MM.1S (cell line): ENCODE results near the gene UBASH3A.
"Not testable (repeated sequence)": the region's sequence is repeated elsewhere in the genome, so short reads cannot be mapped to it uniquely, and the experiment has no call there.

Source experiments
- DNase-seq: peaks from one replicate; pipeline ENCODE4 v3.0.0-alpha.2; 2015
- H2AFZ ChIP-seq: fragments of 300-600 bp; sonication (generic); 2 replicates; pipeline ENCODE4 v1.6.0; 2016; ENCODE audit warnings: antibody characterized with exemption, low read length
- H3F3A ChIP-seq: fragments of 300-600 bp; sonication (generic); 2 replicates; pipeline ENCODE4 v1.6.1; 2016; ENCODE audit warnings: mild to moderate bottlenecking, antibody characterized with exemption, low read length, moderate library complexity, mixed read lengths; ENCODE audit not compliant: insufficient read depth
- H3K27ac ChIP-seq: fragments of 300-600 bp; sonication (generic); 2 replicates; pipeline ENCODE4 v1.5.1; 2016; ENCODE audit warnings: mild to moderate bottlenecking, low read length
- H3K27me3 ChIP-seq: fragments of 300-600 bp; sonication (generic); replicated peaks from 2 replicates; pipeline ENCODE4 v1.6.0; 2016; ENCODE audit warnings: low read length; ENCODE audit not compliant: insufficient read depth
- H3K36me3 ChIP-seq: fragments of 300-600 bp; sonication (generic); replicated peaks from 2 replicates; pipeline ENCODE4 v1.6.1; 2016; ENCODE audit warnings: mild to moderate bottlenecking, low read length, mixed read lengths; ENCODE audit not compliant: insufficient read depth
- H3K4me1 ChIP-seq: fragments of 300-600 bp; sonication (generic); 2 replicates; pipeline ENCODE4 v1.6.1; 2016; ENCODE audit warnings: low read length, mixed read lengths
- H3K4me2 ChIP-seq: fragments of 300-600 bp; sonication (generic); 2 replicates; pipeline ENCODE4 v1.6.0; 2016; ENCODE audit warnings: low read depth, low read length
- H3K4me3 ChIP-seq: fragments of 300-600 bp; sonication (generic); 2 replicates; pipeline ENCODE4 v1.5.1; 2016; ENCODE audit warnings: low read length, mixed read lengths
- H3K79me2 ChIP-seq: fragments of 300-600 bp; sonication (generic); 2 replicates; pipeline ENCODE4 v1.6.1; 2016; ENCODE audit warnings: mixed run types, low read length, mixed read lengths
- H3K9ac ChIP-seq: fragments of 300-600 bp; sonication (generic); 2 replicates; pipeline ENCODE4 v1.6.1; 2016; ENCODE audit warnings: low read length, mixed read lengths
- H3K9me2 ChIP-seq: fragments of 300-600 bp; sonication (generic); replicated peaks from 2 replicates; pipeline ENCODE4 v1.6.1; 2016; ENCODE audit warnings: mild to moderate bottlenecking, low read length, mixed read lengths; ENCODE audit not compliant: insufficient read depth
- H3K9me3 ChIP-seq: fragments of 300-600 bp; sonication (generic); replicated peaks from 2 replicates; pipeline ENCODE4 v1.6.1; 2016; ENCODE audit warnings: mild to moderate bottlenecking, low read length, mixed read lengths; ENCODE audit not compliant: insufficient read depth
- H4K20me1 ChIP-seq: fragments of 300-600 bp; sonication (generic); 2 replicates; pipeline ENCODE4 v1.6.1; 2016; ENCODE audit warnings: mild to moderate bottlenecking, low read length, moderate library complexity, mixed read lengths; ENCODE audit not compliant: insufficient read depth
- EZH2 ChIP-seq: fragments of 300-600 bp; sonication (generic); optimal IDR thresholded peaks from 2 replicates; pipeline ENCODE3; 2017; ENCODE audit warnings: low read depth, mild to moderate bottlenecking, antibody characterized with exemption, low read length, mixed read lengths
- EZH2phosphoT487 ChIP-seq: fragments of 300-600 bp; sonication (generic); IDR thresholded peaks from 2 replicates; pipeline ENCODE4 v1.6.1; 2018; ENCODE audit warnings: antibody characterized with exemption, low read length
- TF ChIP-seq, protein P1 (sequence below): fragments of 300-600 bp; sonication (generic); IDR thresholded peaks from 2 replicates; pipeline ENCODE4 v1.5.1; 2016; ENCODE audit warnings: antibody characterized with exemption, low read length, mixed read lengths

Gene UBASH3A

DNA sequence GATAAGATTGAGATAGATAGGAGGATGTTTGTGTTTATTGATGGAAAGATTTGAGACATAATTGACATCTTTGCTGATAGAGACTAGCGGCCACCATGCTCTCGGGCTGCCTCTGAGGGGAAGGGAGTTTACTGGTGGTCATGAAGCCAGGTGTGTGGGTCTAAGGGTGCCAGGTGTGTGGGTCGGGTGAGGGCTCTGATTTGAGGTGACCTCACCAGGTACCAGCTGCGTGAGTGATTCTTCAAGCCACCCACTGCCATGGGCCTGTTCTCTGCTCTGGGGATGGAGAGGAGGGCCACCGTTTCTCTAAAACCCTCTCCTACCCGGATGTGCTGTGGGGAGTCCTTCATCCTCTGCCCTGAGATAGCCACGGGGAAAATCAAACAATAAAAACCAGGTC, 3.2 kb downstream of the UBASH3A start:
- Histone ChIP-seq H3F3A (no peaks in the 10 kb centered on the region), H3K4me2 (no peak overlapping the region), H3K27ac (no peak overlapping the region), H3K79me2 (no peaks in the 10 kb centered on the region), H3K27me3 (peaks cover 80% of the 10 kb centered on the region), H3K9me2 (no peaks in the 10 kb centered on the region), H3K9ac (no peak overlapping the region), H4K20me1 (no peaks in the 10 kb centered on the region), H3K4me3 (no peak overlapping the region), H3K36me3 (no peaks in the 10 kb centered on the region), H3K4me1 (no peaks in the 10 kb centered on the region), H2AFZ (no peak overlapping the region), H3K9me3 (no peaks in the 10 kb centered on the region)
- DNase-seq, result no peak
- TF ChIP-seq, protein P1, sequence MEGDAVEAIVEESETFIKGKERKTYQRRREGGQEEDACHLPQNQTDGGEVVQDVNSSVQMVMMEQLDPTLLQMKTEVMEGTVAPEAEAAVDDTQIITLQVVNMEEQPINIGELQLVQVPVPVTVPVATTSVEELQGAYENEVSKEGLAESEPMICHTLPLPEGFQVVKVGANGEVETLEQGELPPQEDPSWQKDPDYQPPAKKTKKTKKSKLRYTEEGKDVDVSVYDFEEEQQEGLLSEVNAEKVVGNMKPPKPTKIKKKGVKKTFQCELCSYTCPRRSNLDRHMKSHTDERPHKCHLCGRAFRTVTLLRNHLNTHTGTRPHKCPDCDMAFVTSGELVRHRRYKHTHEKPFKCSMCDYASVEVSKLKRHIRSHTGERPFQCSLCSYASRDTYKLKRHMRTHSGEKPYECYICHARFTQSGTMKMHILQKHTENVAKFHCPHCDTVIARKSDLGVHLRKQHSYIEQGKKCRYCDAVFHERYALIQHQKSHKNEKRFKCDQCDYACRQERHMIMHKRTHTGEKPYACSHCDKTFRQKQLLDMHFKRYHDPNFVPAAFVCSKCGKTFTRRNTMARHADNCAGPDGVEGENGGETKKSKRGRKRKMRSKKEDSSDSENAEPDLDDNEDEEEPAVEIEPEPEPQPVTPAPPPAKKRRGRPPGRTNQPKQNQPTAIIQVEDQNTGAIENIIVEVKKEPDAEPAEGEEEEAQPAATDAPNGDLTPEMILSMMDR, result no peak
- TF ChIP-seq EZH2phosphoT487, result no peak
- no peak for TF ChIP-seq EZH2

DNA sequence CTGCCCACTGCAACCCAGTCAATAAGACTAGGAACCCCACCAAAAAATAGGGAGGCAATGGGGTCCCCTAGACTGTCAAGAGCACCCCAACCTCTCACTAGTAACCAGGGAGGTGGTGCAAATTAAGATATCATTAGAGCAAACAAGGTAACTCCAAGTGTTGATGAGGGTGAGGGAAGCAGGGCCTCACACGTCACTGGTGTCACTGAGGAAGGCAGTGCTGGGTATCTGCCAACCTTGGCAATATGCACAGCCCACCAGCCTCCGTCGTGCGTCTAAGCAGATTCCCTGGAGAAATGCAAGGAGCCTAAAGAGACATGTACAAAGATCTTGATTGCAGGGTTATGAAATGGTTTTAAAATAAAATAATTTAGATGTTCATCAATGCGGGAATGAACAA, 3.8 kb downstream of the UBASH3A start:
- no peaks in the 10 kb centered on the region for H3K9me2 ChIP-seq
- H3F3A ChIP-seq, result no peaks in the 10 kb centered on the region
- H3K9ac ChIP-seq, result no peak overlapping the region
- H4K20me1 ChIP-seq, result no peaks in the 10 kb centered on the region
- H3K27me3 ChIP-seq, result peaks cover 86% of the 10 kb centered on the region
- no peak overlapping the region for H3K4me3 ChIP-seq
- no peak overlapping the region for H3K4me2 ChIP-seq
- no peaks in the 10 kb centered on the region for H3K79me2 ChIP-seq
- H2AFZ ChIP-seq, result no peak overlapping the region
- no peak overlapping the region for H3K27ac ChIP-seq
- H3K9me3 ChIP-seq, result no peaks in the 10 kb centered on the region
- H3K36me3 ChIP-seq, result no peaks in the 10 kb centered on the region
- DNase-seq, result no peak
- H3K4me1 ChIP-seq, result peaks cover 2% of the 10 kb centered on the region; the same call in 1 of the 2 replicates
- TF ChIP-seq, protein P1, result no peak
- TF ChIP-seq EZH2 (no peak), EZH2phosphoT487 (no peak)

DNA sequence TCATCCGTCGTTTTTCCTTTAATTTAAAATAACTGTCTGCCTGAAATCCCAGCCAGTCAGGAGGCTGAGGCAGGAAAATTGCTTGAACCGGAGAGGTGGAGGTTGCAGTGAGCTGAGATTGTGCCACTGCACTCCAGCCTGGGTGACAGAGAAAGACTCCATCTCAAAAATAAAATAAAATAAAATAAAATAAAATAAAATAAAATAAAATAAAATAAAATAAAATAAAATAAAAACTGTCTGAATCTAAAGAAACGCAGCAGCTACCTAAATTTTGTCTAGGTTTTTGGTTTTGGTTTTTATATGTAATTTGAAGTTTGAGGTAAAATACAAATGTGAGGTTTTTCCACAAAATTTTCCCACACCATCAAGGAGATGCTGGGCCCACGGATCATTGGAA, 5.0 kb downstream of the UBASH3A start:
- not testable (repeated sequence) for DNase-seq, H3K4me3 ChIP-seq, H3K36me3 ChIP-seq, H3K9ac ChIP-seq, H3K4me1 ChIP-seq, H3F3A ChIP-seq, H3K4me2 ChIP-seq, H4K20me1 ChIP-seq, H3K79me2 ChIP-seq, H2AFZ ChIP-seq, H3K9me2 ChIP-seq, H3K9me3 ChIP-seq, H3K27ac ChIP-seq
- H3K27me3 ChIP-seq, result peaks cover 91% of the 10 kb centered on the region

DNA sequence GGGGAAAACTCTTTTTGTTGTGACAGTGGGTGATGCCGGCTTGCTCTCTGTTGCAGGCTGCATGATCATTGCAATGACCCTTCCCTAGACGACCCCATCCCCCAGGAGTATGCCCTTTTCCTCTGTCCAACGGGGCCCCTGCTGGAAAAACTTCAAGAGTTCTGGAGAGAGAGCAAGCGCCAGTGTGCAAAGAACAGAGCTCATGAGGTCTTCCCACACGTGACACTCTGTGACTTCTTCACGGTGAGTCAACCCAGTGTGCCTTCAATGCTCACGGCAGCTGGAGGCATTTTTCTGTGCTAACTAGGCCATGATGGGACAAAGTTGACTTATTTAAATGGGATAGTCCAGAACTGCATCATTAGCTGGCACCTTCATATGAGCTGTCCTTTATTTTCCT, 5.7 kb downstream of the UBASH3A start:
- H3K4me2 ChIP-seq, result no peak overlapping the region
- no peaks in the 10 kb centered on the region for H3K79me2 ChIP-seq
- no peak for TF ChIP-seq EZH2phosphoT487
- TF ChIP-seq, protein P1, result no peak
- TF ChIP-seq EZH2, result no peak
- H4K20me1 ChIP-seq, result no peaks in the 10 kb centered on the region
- no peak for DNase-seq
- H3K9me3 ChIP-seq, result no peaks in the 10 kb centered on the region
- no peak overlapping the region for H3K27ac ChIP-seq
- peaks cover 92% of the 10 kb centered on the region for H3K27me3 ChIP-seq
- no peak overlapping the region for H3K9ac ChIP-seq
- no peaks in the 10 kb centered on the region for H3K36me3 ChIP-seq
- peaks cover 4% of the 10 kb centered on the region; the same call in 1 of the 2 replicates for H3K4me1 ChIP-seq
- no peaks in the 10 kb centered on the region for H3F3A ChIP-seq
- no peaks in the 10 kb centered on the region for H3K9me2 ChIP-seq
- H2AFZ ChIP-seq, result no peak overlapping the region
- H3K4me3 ChIP-seq, result no peak overlapping the region
